ENCODE results near the gene OSBP2.

- TF ChIP-seq, protein P1, sequence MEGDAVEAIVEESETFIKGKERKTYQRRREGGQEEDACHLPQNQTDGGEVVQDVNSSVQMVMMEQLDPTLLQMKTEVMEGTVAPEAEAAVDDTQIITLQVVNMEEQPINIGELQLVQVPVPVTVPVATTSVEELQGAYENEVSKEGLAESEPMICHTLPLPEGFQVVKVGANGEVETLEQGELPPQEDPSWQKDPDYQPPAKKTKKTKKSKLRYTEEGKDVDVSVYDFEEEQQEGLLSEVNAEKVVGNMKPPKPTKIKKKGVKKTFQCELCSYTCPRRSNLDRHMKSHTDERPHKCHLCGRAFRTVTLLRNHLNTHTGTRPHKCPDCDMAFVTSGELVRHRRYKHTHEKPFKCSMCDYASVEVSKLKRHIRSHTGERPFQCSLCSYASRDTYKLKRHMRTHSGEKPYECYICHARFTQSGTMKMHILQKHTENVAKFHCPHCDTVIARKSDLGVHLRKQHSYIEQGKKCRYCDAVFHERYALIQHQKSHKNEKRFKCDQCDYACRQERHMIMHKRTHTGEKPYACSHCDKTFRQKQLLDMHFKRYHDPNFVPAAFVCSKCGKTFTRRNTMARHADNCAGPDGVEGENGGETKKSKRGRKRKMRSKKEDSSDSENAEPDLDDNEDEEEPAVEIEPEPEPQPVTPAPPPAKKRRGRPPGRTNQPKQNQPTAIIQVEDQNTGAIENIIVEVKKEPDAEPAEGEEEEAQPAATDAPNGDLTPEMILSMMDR (IDR thresholded peaks at IDR 0.05) = no peak
- TF ChIP-seq POLR2A (IDR thresholded peaks at IDR 0.05) = no peak
Measured at GRCh38 chr22:30832407-30832987, 137.8 kb downstream of the OSBP2 start.
